Fibroblast of the conjunctiva (primary cell): ENCODE measurements around the gene CCDC7.
"Not testable (repeated sequence)": the region's sequence is repeated elsewhere in the genome, so short reads cannot be mapped to it uniquely, and the experiment has no call there.

Experiments used
- DNase-seq: peaks from one replicate; pipeline ENCODE4 v3.0.0-alpha.2; 2010; ENCODE audit warnings: low read depth

CCDC7 gene

GRCh38 chr10:32445740-32446535 lies at the start of gene CCDC7:
Gene CCDC7, plus strand, starts transcription at chr10:32446140. Its CDS starts 5,503 bp downstream, at chr10:32451643.
- peak; percentile 69 for DNase-seq

- not testable (repeated sequence) for DNase-seq
These were observed 48.8 kb upstream of the CCDC7 start for GRCh38 chr10:32397163-32397562.

DNA sequence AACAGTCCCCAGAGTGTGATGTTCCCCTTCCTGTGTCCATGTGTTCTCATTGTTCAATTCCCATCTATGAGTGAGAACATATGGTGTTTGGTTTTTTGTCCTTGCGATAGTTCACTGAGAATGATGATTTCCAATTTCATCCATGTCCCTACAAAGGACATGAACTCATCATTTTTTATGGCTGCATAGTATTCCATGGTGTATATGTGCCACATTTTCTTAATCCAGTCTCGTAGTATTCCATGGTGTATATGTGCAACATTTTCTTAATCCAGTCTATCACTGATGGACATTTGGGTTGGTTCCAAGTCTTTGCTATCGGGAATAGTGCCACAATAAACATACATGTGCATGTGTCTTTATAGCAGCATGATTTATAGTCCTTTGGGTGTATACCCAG lies 46.2 kb upstream of the CCDC7 start:
- DNase-seq, result not testable (repeated sequence)

DNA sequence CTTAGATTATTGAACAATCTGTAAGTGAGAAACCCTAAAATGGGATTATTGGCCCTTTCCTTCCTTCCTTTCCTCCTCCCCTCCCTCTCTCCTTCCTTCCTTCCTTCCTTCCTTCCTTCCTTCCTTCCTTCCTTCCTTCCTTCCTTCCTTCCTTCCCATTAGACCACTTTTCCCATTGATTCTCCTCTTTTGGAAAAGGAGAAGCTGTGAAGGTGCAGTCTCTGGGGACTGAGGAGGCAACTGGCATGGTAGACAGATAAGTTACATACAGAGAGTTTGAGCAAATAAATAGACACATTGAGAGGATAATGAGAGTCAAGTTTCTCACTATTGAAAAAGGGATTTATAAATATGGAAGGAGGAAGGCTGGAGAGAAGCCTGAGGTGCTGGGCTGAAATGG lies 45.0 kb upstream of the CCDC7 start:
- DNase-seq, result no peak

- DNase-seq, result no peak
These were observed 43.4 kb upstream of the CCDC7 start for GRCh38 chr10:32402499-32402898.

- no peak for DNase-seq
These were observed 42.8 kb upstream of the CCDC7 start for GRCh38 chr10:32403091-32403490.

DNA sequence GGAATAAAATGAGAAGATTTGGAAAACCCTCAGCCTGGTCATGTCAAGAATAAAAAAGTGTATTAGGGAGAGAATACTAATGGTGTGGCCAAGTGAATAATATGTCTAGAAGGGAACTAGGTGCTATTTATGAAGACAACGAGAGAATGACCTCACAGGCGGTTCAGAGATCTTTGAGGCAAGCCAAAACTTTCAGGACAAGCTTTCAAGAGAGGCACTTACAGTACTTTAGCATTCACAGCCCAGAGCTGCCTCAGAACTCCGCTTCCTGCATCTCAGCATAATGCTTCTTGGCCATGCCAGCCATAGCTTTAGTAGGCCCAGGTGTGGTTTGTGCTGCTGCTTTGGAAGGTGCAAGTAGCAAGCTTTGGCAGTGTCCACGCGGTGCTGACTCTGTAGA lies 37.2 kb upstream of the CCDC7 start:
- DNase-seq, result no peak

- DNase-seq, result no peak
These were observed 36.2 kb upstream of the CCDC7 start for GRCh38 chr10:32409741-32410140.

DNA sequence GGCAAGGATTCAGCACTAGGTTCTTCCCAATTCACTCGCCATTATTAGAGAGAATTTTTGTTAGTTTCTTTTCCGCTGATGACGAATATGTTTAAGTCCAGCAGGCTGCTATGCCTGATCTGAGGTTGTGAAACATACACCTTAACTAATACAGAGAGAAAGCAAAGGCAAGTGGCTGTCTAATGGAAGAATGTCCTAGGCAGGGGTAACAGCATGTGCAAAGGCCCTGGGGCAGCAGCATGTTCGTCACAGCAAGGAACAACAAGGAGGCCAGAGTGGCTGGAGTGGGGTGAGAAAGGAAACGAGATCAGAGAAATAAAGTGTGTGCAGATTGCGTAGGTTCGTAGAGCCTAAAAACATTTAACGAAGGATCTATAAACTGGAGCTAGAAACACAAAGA lies 35.4 kb upstream of the CCDC7 start:
- no peak for DNase-seq

- no peak for DNase-seq
These were observed 34.0 kb upstream of the CCDC7 start for GRCh38 chr10:32411797-32412498.

DNA sequence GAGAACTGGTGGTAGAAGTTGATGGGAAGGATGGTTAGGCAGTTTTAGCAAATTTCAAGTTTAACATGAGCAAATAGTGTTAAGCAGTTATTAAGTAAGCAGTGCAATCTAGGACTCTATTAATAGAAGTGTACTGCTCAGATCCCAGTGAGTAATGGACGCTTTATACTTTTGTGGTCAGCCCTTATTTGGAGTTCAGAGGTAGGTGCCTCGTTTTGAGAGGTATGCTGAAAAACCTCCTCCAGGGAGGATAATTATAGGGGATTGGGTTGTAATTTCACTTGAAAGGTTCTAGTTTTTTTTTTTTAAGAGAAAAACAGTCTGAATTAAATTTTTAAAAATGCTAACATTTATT lies 33.5 kb upstream of the CCDC7 start:
- no peak for DNase-seq

GRCh38 chr10:32413513-32413912 lies 32.4 kb upstream of the CCDC7 start:
- DNase-seq, result peak; percentile 2

DNA sequence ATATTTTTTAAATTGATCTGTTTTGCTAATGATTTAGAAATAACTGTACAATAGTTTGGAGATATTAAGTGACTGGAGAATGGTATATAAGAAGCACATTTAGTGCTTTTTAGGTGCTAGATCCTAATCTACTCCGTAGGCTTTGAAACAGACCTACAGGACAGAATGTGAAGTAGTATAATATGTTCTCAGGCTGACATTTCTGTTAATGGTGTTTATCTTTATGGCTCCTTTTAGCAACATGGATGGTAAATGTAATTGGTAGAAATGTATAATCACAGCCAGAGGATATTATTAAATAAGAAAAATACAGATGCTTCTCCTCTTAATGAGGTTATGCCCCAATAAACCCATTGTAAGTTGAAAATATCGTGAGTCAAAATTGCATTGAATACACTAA lies 30.6 kb upstream of the CCDC7 start:
- DNase-seq, result no peak

GRCh38 chr10:32417911-32418547 lies 27.9 kb upstream of the CCDC7 start:
- DNase-seq, result peak; percentile 84

DNA sequence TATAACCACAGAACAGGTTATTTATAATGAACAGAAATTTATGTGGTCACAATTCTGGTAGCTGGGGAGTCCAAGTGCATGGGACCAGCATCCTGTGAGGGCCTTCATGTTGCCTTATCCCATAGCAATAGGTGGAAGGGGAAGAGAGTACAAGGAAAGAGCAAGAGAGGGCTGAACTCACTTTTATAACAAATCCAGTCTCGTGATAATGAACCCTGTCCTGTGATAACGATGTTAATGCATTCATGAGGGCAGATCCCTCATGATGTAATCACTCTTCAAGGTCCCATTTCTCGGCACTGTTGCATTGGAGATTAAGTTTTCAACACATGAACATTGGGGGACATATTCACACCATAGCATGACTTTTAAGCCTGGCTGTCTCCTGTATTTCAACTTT lies 27.4 kb upstream of the CCDC7 start:
- DNase-seq, result no peak

- DNase-seq, result no peak
These were observed 26.3 kb upstream of the CCDC7 start for GRCh38 chr10:32419615-32420014.

GRCh38 chr10:32426186-32426585 lies 19.8 kb upstream of the CCDC7 start:
- no peak for DNase-seq

DNA sequence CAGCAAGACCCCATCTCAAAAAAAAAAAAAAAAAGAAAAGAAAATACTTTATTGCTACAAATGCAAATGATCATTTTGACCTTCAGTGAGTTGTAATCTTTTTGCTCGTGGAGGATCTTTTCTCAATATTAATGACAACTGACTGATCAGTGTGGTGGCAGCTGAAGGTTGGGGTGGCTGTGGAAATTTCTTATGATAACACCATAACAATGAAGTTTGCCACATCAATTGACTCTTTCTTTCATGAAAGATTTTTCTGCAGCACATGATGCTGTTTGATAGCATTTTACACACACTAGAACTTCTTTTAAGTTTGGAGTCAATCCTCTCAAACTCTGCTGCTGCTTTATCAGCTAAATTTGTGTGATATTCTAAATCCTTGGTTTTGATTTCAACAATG lies 12.4 kb upstream of the CCDC7 start:
- no peak for DNase-seq

DNA sequence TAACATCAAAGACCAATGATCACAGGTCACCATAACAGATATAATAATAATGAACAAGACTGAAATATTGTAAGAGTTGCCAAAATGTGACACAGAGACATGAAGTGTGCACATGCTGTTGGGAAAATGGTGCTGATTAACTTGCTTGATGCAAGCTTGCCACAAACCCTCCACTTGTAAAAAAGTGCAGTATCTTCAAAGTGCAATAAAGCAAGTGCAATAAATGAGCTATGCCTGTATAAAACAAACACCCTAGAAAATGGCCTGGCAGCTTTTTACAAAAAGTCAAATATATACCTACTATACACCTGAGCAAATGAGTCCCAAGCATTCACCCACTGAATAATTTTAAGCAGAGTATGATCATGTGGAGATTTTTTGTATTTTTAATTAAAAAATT lies 9.7 kb upstream of the CCDC7 start:
- DNase-seq, result no peak

- no peak for DNase-seq
These were observed 8.6 kb upstream of the CCDC7 start for GRCh38 chr10:32437334-32437733.

- DNase-seq, result no peak
These were observed 904 bp upstream of the CCDC7 start for GRCh38 chr10:32445036-32445435.

DNA sequence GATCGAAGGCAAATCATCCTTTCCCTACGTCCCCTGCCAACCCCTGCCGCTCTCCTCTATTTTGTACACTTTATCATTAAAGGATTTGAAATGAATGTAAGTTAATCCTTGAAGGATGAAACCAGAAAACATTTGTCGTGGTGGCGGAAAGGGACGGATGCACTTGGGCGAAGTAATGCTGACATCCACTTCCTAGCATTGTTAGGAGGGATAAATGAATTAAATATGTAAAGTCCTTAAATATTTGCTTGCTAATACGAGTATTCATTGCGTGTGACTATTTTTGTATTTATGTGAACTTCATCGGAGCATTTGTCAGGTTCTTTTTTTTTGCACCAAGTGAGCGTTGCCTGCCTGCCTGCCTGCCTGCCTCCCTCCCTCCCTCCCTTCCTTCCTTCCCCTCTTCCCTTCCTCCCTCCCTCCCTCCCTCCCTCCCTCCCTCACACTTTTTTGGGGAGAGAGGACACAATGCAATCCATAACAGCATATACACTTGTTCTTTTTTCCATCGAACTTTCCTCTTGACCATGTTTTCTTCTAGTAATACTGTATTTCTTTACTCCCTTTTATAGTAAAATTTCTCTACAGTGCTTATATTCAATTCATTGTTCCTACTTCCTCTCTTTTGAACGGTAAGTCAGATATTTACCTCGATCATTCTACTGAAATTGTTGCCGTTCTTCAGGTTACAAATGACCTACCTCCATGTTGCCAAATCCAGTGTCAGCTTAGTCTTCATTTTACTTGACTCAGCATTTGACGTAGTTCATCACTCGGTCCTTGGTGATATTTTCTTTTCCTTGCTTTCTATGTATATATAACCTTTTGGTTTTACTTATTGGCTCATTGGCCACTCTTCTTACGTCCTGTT lies 831 bp downstream of the CCDC7 start:
- DNase-seq, result peak; percentile 16
